Activated CD8-positive, alpha-beta T cell treated with anti-CD3 and anti-CD28 coated beads for 36 hours (primary cell): ENCODE results near the gene RPS6KA2. TPM values are rescaled to one million over a fixed set of nuclear protein-coding genes. Genes with fewer than 3 reads are reported as not detected.

Source experiments
- ATAC-seq: fragments of 200-7000 bp; cut with Tn5 transposase; one replicate; pipeline ENCODE4 v1.10.0; 2021; ENCODE audit warnings: mild to moderate bottlenecking, moderate library complexity
- CTCF ChIA-PET: fragments of 350-600 bp; sonication (Branson Sonifier 250); formaldehyde crosslinking; loops from one replicate; lab custom pipeline; 2021; ENCODE audit warnings: antibody characterized with exemption; lab: Charles Lee
- POLR2A ChIA-PET: fragments of 350-600 bp; sonication (Branson Sonifier 250); formaldehyde crosslinking; loops from one replicate; lab custom pipeline; 2021; ENCODE audit warnings: antibody characterized with exemption; lab: Charles Lee
- DNase-seq: peaks from one replicate; pipeline ENCODE4 v3.0.0-alpha.2; 2020
- H3K27ac Mint-ChIP-seq: one replicate; pipeline ENCODE4 v1.8.0; 2021; ENCODE audit warnings: mild to moderate bottlenecking, mixed read lengths
- H3K27me3 Mint-ChIP-seq: one replicate; pipeline ENCODE4 v1.8.0; 2021; ENCODE audit warnings: mixed read lengths
- H3K36me3 Mint-ChIP-seq: one replicate; pipeline ENCODE4 v1.8.0; 2021; ENCODE audit warnings: low read depth, mixed read lengths
- H3K4me1 Mint-ChIP-seq: one replicate; pipeline ENCODE4 v1.8.0; 2021; ENCODE audit warnings: low read depth, mixed read lengths
- H3K4me3 Mint-ChIP-seq: one replicate; pipeline ENCODE4 v1.8.0; 2021; ENCODE audit warnings: mild to moderate bottlenecking, moderate library complexity, mixed read lengths
- H3K9me3 Mint-ChIP-seq: one replicate; pipeline ENCODE4 v1.8.0; 2021; ENCODE audit warnings: mixed read lengths
- intact Hi-C: fragments of 100-400 bp; cut with micrococcal nuclease; formaldehyde crosslinking; loops from one replicate; pipeline ENCODE4 v1.10.0; 2022
- total RNA-seq, 2 experiments: library from RNA; stranded (reverse); gene quantifications; one replicate each; pipeline ENCODE4 v1.2.3, GENCODE V29; 2021
- TF ChIP-seq, protein P1 (sequence below): fragments of 200-600 bp; IDR thresholded peaks from one replicate; pipeline ENCODE4 v1.8.0; 2022; ENCODE audit warnings: antibody characterized with exemption, mild to moderate bottlenecking

Gene RPS6KA2
- total RNA-seq, 2 experiments from 2014 or later = 5.8 TPM

DNA sequence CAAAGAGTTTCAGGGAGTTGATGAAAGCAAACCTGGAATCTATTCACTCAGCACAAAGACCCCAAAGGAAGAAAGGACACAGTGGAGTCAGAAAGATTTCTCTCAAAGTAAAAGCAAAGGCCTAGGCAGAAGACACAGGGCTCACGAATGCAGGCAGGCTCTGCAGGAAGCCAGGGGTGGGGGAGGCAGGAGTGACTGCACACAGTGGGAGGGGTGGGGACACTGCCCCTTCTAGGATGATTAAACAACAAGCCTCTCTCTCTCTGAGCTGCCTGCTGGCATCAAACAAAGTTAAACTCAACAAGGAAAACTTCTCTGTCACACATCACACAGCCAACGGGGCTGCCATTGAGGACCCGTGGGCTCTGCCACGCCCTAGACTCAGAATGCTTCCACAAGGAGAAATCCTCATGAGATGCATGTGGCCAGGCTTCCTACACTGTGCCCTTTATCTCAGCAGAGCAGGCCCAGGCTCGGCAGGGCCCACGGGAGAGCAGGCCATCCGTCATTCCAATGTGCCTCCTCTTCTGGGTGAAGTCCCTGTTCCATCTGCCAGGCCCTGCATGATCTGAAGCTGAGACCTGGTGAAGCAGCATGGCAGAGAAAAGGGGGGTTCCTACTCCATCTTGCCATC is 110.7 kb downstream of the RPS6KA2 start:
- peaks cover 13% of the 10 kb centered on the region for H3K4me1 Mint-ChIP-seq
- no peaks in the 10 kb centered on the region for H3K27me3 Mint-ChIP-seq
- H3K4me3 Mint-ChIP-seq = no peak overlapping the region
- no peaks in the 10 kb centered on the region for H3K36me3 Mint-ChIP-seq
- H3K27ac Mint-ChIP-seq = no peak overlapping the region
- H3K9me3 Mint-ChIP-seq = peaks cover 3% of the 10 kb centered on the region
- intact Hi-C loops = no loop called here
- DNase-seq (no peak), ATAC-seq (no peak)
- ChIA-PET CTCF (no interaction called here), POLR2A (interaction anchor here (1.0 kb wide), 1 partner anchor 14 kb away, joined by 3 read pairs; no protein-coding TSS in a partner anchor)
- TF ChIP-seq, protein P1, sequence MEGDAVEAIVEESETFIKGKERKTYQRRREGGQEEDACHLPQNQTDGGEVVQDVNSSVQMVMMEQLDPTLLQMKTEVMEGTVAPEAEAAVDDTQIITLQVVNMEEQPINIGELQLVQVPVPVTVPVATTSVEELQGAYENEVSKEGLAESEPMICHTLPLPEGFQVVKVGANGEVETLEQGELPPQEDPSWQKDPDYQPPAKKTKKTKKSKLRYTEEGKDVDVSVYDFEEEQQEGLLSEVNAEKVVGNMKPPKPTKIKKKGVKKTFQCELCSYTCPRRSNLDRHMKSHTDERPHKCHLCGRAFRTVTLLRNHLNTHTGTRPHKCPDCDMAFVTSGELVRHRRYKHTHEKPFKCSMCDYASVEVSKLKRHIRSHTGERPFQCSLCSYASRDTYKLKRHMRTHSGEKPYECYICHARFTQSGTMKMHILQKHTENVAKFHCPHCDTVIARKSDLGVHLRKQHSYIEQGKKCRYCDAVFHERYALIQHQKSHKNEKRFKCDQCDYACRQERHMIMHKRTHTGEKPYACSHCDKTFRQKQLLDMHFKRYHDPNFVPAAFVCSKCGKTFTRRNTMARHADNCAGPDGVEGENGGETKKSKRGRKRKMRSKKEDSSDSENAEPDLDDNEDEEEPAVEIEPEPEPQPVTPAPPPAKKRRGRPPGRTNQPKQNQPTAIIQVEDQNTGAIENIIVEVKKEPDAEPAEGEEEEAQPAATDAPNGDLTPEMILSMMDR = no peak

- ATAC-seq (peak; percentile 95), DNase-seq (peak; percentile 83)
- no peaks in the 10 kb centered on the region for H3K27me3 Mint-ChIP-seq
- H3K4me1 Mint-ChIP-seq = peaks cover 13% of the 10 kb centered on the region
- H3K4me3 Mint-ChIP-seq = no peak overlapping the region
- H3K36me3 Mint-ChIP-seq = no peaks in the 10 kb centered on the region
- ChIA-PET POLR2A (no interaction called here), CTCF (no interaction called here)
- H3K27ac Mint-ChIP-seq = no peak overlapping the region
- intact Hi-C loops = no loop called here
- peaks cover 3% of the 10 kb centered on the region for H3K9me3 Mint-ChIP-seq
- TF ChIP-seq, protein P1 = peak; percentile 38
These were observed 111.8 kb downstream of the RPS6KA2 start for GRCh38 chr6:166515072-166515810.

GRCh38 chr6:166514196-166514595 is 112.9 kb downstream of the RPS6KA2 start:
- TF ChIP-seq, protein P1 = no peak
- ChIA-PET POLR2A (no interaction called here), CTCF (no interaction called here)
- no peaks in the 10 kb centered on the region for H3K36me3 Mint-ChIP-seq
- intact Hi-C loops = no loop called here
- peaks cover 13% of the 10 kb centered on the region for H3K4me1 Mint-ChIP-seq
- DNase-seq (no peak), ATAC-seq (no peak)
- H3K9me3 Mint-ChIP-seq = peaks cover 3% of the 10 kb centered on the region
- no peak overlapping the region for H3K27ac Mint-ChIP-seq
- H3K27me3 Mint-ChIP-seq = no peaks in the 10 kb centered on the region
- H3K4me3 Mint-ChIP-seq = no peak overlapping the region

- ChIA-PET CTCF (no interaction called here), POLR2A (no interaction called here)
- DNase-seq (peak; percentile 79), ATAC-seq (peak; percentile 79)
- TF ChIP-seq, protein P1 = no peak
- Mint-ChIP-seq H3K9me3 (no peaks in the 10 kb centered on the region), H3K36me3 (no peaks in the 10 kb centered on the region), H3K27ac (no peak overlapping the region), H3K27me3 (no peaks in the 10 kb centered on the region), H3K4me1 (peaks cover 13% of the 10 kb centered on the region), H3K4me3 (no peak overlapping the region)
- intact Hi-C loops = no loop called here
These were observed 114.5 kb downstream of the RPS6KA2 start for GRCh38 chr6:166512567-166512966.

GRCh38 chr6:166511316-166511715 is 115.7 kb downstream of the RPS6KA2 start:
- H3K27me3 Mint-ChIP-seq = no peaks in the 10 kb centered on the region
- POLR2A ChIA-PET = no interaction called here
- no peak overlapping the region for H3K27ac Mint-ChIP-seq
- CTCF ChIA-PET = no interaction called here
- intact Hi-C loops = no loop called here
- no peaks in the 10 kb centered on the region for H3K36me3 Mint-ChIP-seq
- no peaks in the 10 kb centered on the region for H3K9me3 Mint-ChIP-seq
- DNase-seq (no peak), ATAC-seq (no peak)
- peaks cover 13% of the 10 kb centered on the region for H3K4me1 Mint-ChIP-seq
- H3K4me3 Mint-ChIP-seq = no peak overlapping the region
- TF ChIP-seq, protein P1 = no peak
